Large intestine (tissue), 3 donors: ENCODE data around the gene JUP. TPM values are rescaled to one million over a fixed set of nuclear protein-coding genes. Genes with fewer than 3 reads are reported as not detected.
"Not testable (repeated sequence)": the region's sequence is repeated elsewhere in the genome, so short reads cannot be mapped to it uniquely, and the experiment has no call there.

Experiments used
- DNase-seq, 2 donors: peaks; one replicate each; pipeline versions ENCODE4 v3.0.0 to v3.0.0-alpha.2; 2013
- H3K27ac ChIP-seq: one replicate; pipeline ENCODE4 v1.5.1; 2013; ENCODE audit warnings: low read length
- H3K27me3 ChIP-seq: 2 replicates; pipeline ENCODE4 v1.6.1; 2013; ENCODE audit warnings: low read length; ENCODE audit not compliant: control insufficient read depth, insufficient read depth
- H3K36me3 ChIP-seq: 2 replicates; pipeline ENCODE4 v1.6.1; 2013; ENCODE audit warnings: low read length; ENCODE audit not compliant: control insufficient read depth, insufficient read depth
- H3K4me1 ChIP-seq: one replicate; pipeline ENCODE4 v1.6.1; 2013; ENCODE audit warnings: low read length; ENCODE audit not compliant: control insufficient read depth, insufficient read depth
- H3K4me3 ChIP-seq: one replicate; pipeline ENCODE4 v1.5.1; 2013; ENCODE audit warnings: low read length
- H3K9me3 ChIP-seq: one replicate; pipeline ENCODE4 v1.6.1; 2013; ENCODE audit warnings: mild to moderate bottlenecking, low read depth, low read length, moderate library complexity; ENCODE audit not compliant: control insufficient read depth
- WGBS: methylation state at CpG from one replicate; pipeline ENCODE4 v1.1.5; 2013; ENCODE audit warnings: low lambda C conversion rate; ENCODE audit not compliant: insufficient coverage; 5-methylcytosine and 5-hydroxymethylcytosine counted together
- polyA plus RNA-seq: library from polyadenylated mRNA; unstranded; fragments of 120-200 nt; gene quantifications from one replicate; pipeline ENCODE4 v1.2.1, GENCODE V29; 2013

Gene JUP
- polyA plus RNA-seq, 1 donor = 172 TPM

DNA sequence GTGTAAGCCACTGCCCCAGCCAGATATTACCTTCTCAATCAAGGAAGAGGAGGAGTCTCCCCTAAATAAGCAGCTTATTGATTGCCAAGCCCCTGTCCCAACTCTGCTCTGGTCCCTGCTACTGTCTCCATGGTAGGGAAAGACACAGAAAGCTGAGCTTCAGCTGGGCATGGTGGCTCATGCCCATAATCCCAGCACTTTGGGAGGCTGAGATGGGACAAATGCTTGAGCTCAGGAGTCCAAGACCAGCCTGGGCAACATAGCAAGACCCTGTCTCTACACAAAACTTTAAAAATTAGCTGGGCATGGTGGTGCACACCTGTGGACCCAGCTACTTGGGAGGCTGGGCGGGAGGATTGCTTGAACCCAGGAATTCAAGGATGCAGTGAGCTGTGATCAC is 6.6 kb downstream of the JUP start:
- Histone ChIP-seq H3K4me3 (no peak overlapping the region), H3K4me1 (peaks cover 61% of the 10 kb centered on the region), H3K9me3 (no peaks in the 10 kb centered on the region), H3K27me3 (no peaks in the 10 kb centered on the region), H3K36me3 (peaks cover 46% of the 10 kb centered on the region), H3K27ac (no peak overlapping the region)
- WGBS = no CpG with 5 or more reads among the region's 1 CpG
- DNase-seq = no peak

DNA sequence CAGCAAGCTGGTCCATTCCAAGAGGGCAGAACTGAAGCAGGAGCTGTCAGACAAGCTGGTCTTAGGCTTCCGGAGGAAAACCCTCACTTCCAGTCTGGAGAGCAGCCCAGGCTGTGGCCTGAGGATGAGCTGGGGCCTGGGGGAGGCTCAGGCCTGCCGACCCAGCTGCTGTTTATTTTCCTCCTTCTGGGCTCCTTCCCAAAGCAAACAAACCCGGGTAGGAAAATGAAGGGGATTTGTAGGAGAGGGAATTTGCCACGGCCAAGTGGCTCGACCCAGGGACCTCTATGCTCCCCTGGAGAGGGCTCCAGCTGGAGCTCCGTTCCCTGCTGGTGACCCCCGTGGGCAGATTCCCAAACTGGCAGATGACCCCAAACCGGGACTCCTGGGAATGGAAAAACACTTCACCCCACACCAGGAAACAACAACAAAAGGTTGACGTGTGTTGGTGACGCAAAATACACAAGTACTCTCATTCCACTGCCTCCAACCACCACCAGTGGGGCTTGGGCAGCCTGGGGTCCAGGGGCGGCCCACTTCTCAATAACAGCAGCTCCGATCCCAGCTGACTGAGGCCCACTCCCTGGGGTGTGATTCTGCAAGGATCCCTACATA is 8.8 kb downstream of the JUP start:
- peak; percentile 66 to 75 for DNase-seq
- Histone ChIP-seq H3K27ac (peak overlapping the region; percentile 86), H3K36me3 (peaks cover 51% of the 10 kb centered on the region), H3K4me1 (peaks cover 68% of the 10 kb centered on the region), H3K27me3 (no peaks in the 10 kb centered on the region), H3K9me3 (no peaks in the 10 kb centered on the region), H3K4me3 (no peak overlapping the region)
- WGBS = no CpG with 5 or more reads among the region's 12 CpGs

DNA sequence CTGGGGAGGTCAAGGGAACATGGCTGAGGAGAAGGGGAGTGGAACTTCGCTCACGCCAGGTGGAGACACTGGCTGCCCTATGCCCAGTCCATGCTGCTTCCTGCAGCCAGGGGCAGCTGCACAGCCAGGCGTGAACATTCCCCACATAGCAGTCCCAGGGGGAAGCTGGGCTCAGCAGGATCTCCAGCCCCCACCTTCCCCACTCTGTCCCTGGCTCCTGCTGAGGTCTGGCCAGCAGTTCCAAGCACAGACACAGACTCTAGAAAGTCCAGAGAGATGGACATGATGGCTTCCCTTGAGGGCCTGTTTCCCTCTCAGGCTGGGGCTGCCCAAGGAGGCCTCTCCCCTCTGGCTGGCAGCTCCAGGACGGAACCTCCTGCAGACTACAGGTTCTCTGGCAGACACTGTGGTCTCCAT is 9.3 kb downstream of the JUP start:
- Histone ChIP-seq H3K36me3 (peaks cover 51% of the 10 kb centered on the region), H3K4me1 (peaks cover 68% of the 10 kb centered on the region), H3K4me3 (no peak overlapping the region), H3K9me3 (no peaks in the 10 kb centered on the region), H3K27me3 (no peaks in the 10 kb centered on the region), H3K27ac (peak overlapping the region; percentile 86)
- no peak for DNase-seq
- WGBS = no CpG with 5 or more reads among the region's 4 CpGs

DNA sequence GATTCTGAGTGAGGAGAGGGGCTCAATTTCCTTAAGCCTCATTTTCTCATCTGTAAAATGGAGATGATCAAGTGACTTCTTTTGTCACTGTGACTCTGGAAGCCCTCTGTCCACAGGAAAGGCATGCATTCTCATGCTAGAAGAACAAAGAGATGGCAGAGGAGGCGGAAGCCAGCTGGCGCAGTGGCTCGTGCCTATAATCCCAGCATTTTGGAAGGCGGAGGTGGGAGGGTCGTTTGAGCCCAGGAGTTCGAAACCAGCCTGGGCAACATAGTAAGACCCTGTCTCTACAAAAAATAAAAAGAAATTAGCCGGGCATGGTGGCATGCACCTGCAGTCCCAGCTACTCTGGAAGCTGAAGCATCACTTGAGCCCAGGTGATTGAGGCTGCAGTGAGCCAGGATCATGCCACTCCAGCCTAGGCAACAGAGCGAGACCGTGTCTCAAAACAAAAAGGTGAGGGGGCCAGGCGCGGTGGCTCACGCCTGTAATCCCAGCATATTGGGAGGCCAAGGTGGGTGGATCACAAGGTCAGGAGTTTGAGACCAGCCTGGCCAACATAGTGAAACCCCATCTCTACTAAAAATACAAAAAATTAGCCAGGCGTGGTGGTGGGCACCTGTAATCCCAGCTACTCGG is 10.1 kb downstream of the JUP start:
- Histone ChIP-seq H3K4me1 (peaks cover 68% of the 10 kb centered on the region), H3K36me3 (peaks cover 52% of the 10 kb centered on the region), H3K27ac (peak overlapping the region; percentile 95)
- not testable (repeated sequence) for H3K27me3 ChIP-seq, DNase-seq, H3K4me3 ChIP-seq, H3K9me3 ChIP-seq
- no CpG with 5 or more reads among the region's 14 CpGs for WGBS

DNA sequence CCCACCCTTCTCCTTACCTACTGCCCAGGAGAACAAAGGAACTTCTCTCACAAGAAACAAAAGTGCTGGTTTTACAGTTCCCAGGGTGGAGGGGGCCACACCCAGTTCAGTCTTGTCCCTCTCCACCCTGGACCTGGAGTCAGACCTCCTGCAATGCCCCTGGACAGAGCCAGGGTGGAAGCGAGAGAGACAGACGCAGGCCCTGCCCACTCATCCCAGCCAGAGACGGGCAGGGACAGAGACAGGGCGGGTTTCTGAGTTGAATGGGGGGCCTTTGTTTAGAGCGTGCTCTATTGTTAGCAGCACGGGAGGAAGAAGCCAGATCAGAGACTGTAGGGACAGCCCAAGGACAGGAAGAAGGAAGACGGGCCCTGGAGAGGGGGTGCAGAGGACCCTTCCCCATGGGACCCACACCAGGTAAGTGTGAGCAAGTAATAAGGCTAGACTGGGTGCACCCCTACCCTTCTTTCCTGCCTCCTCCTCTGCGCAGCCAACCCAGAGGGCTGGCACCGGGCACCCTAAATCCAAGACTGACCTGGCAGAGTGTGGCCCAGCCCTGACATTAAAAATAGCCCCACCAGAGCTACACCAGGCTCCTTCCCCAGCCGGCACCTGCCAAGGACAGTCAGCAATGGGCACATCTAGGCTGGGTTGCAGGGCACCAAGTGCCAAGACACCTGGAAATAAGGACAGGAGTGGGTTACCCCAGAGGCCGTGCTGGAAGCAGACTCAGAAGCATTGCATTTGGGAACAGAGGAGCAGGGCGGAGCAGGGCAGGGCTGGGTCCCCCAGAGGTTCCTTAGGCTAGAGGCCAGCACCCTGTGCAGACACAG is 10.9 kb downstream of the JUP start:
- Histone ChIP-seq H3K9me3 (no peaks in the 10 kb centered on the region), H3K27ac (peak overlapping the region; percentile 95), H3K36me3 (peaks cover 56% of the 10 kb centered on the region), H3K4me1 (peaks cover 69% of the 10 kb centered on the region), H3K27me3 (no peaks in the 10 kb centered on the region), H3K4me3 (no peak overlapping the region)
- peak in 1 of 2 donors; percentile 52 for DNase-seq
- no CpG with 5 or more reads among the region's 12 CpGs for WGBS

DNA sequence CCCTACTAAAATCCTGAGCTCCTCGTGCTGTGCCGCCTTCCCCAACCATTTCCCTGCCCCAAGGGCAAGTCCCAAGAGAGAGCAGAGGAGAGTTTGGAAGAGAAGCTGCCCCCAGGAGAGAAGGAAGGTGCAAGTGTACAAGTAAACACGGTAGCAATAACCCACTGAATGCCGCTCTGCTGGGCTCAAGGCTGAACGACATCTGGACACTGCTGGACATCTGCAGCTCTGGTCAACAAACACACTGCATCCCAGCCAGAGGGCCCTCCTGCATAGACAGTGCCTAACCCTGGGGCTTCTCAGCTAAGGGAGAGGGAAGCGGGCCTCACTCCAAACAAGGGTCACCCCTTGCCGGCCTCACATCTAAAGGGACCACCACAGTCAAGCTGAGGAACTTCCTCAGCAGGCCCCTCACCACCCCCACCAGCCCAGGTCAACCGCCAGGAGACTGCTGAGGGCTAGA is 12.7 kb downstream of the JUP start:
- H3K27me3 ChIP-seq = no peaks in the 10 kb centered on the region
- no CpG with 5 or more reads among the region's 8 CpGs for WGBS
- no peak overlapping the region for H3K4me3 ChIP-seq
- peak in 1 of 2 donors; percentile 39 for DNase-seq
- peak overlapping the region; percentile 95 for H3K27ac ChIP-seq
- peaks cover 71% of the 10 kb centered on the region for H3K36me3 ChIP-seq
- peaks cover 69% of the 10 kb centered on the region for H3K4me1 ChIP-seq
- H3K9me3 ChIP-seq = peaks cover 2% of the 10 kb centered on the region

DNA sequence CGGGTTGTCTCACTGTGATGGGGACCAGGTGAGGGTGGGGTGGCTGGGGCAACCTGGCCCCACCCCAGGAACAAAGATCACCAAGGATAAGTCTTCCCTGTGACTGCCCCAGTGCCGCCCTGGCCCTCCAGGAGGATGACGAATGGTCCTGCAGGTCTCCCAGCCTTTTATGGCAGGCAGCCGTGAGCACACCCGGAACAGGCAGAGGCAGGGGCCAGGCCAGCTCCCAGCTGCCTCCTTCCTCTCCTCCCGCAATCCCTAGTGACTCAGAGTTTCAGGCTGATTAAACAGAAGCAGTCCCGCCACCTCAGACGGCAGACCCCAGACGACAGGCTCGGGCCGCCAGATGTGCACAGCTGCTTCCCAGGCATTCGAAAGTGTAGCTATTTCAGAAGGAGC is 13.3 kb downstream of the JUP start:
- H3K27me3 ChIP-seq = no peaks in the 10 kb centered on the region
- peak overlapping the region; percentile 95 for H3K27ac ChIP-seq
- H3K4me3 ChIP-seq = peak overlapping the region; percentile 10
- peak; percentile 97 to 99 for DNase-seq
- peaks cover 67% of the 10 kb centered on the region for H3K4me1 ChIP-seq
- WGBS = no CpG with 5 or more reads among the region's 12 CpGs
- H3K9me3 ChIP-seq = peaks cover 4% of the 10 kb centered on the region
- peaks cover 76% of the 10 kb centered on the region for H3K36me3 ChIP-seq

DNA sequence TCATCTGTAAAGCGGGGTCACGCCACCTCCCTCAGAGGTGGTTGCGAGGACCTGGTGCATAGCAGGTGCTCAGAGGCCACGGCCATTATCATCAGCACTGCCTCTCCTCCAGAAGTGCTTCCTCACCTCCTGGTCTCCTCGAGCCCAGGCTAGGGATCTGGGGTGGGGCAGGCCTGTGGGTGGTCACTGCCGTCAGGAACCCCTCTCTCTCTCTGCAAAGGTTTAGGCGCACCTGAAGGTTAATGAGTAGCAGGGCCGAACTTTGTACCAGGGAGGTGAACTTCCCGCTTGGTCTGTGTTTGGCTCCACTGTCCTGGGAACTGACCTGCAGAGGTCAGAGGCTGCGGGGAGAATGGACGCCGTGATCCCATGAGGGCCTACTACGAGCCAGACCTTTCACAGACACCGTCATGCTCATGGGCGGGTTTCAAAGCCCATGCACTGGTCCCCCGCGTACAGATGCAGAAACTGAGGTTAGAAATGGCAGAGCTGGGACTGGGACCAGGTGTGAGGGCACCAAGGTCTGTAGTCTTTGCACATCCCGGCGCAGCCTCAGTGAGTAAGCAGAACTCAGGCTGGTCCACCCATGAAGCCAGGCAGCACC is 13.8 kb downstream of the JUP start:
- H3K36me3 ChIP-seq = peaks cover 76% of the 10 kb centered on the region
- peaks cover 62% of the 10 kb centered on the region for H3K4me1 ChIP-seq
- H3K27ac ChIP-seq = peak overlapping the region; percentile 95
- peak overlapping the region; percentile 10 for H3K4me3 ChIP-seq
- DNase-seq = peak; percentile 50 to 86
- H3K27me3 ChIP-seq = no peaks in the 10 kb centered on the region
- peaks cover 4% of the 10 kb centered on the region for H3K9me3 ChIP-seq
- WGBS = no CpG with 5 or more reads among the region's 19 CpGs

DNA sequence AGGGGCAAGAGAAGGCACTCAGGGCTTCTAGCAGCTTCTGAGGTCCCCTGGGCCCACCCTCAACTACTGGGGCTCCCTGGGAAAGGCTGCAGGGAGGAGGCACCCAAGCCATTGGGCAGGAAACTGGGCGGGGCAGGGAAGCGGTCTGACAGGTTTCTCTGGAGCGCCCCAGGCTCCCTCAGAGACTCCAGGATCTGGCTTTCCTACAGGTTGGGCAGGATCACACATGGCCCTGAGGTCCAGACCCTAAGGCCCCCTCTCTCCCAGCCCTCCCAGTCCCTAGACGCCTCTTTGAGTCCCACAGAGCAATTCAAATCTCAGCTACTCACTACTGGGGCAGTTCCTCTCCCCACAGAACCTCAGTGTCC is 14.3 kb downstream of the JUP start:
- Histone ChIP-seq H3K36me3 (peaks cover 76% of the 10 kb centered on the region), H3K4me1 (peaks cover 57% of the 10 kb centered on the region), H3K9me3 (peaks cover 4% of the 10 kb centered on the region), H3K4me3 (no peak overlapping the region), H3K27ac (peak overlapping the region; percentile 95), H3K27me3 (no peaks in the 10 kb centered on the region)
- WGBS = no CpG with 5 or more reads among the region's 4 CpGs
- DNase-seq = peak; percentile 85 to 92
